Hematopoietic multipotent progenitor cell treated with erythropoietin and hydrocortisone succinate and interleukin-3 and kit ligand, for 15 days (in vitro differentiated cells): ENCODE data around the gene HYCC2.
"Not testable (repeated sequence)": the region's sequence is repeated elsewhere in the genome, so short reads cannot be mapped to it uniquely, and the experiment has no call there.

Source experiments
- DNase-seq: peaks from one replicate; pipeline ENCODE4 v3.0.0-alpha.2; 2015; ENCODE audit warnings: low spot score

Gene HYCC2

DNA sequence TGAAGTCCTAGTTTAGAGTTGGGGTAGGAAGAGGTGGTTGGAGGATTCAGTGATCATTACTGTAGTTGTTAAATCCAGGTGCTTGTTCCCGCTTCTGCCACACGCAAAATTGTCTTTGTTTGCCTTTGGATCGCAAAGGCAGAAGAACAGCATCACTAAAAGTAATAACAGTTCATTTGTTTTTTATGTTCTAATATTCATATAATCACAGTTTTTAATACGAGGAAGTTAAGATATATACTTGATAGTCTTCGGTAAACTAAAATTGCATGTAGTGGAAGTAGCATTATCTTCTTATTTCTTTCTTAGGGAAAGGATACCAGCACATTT is 695 bp upstream of the HYCC2 start:
- DNase-seq: no peak

GRCh38 chr2:201070948-201071478 is 458 bp downstream of the HYCC2 start:
- DNase-seq: peak; percentile 34

DNA sequence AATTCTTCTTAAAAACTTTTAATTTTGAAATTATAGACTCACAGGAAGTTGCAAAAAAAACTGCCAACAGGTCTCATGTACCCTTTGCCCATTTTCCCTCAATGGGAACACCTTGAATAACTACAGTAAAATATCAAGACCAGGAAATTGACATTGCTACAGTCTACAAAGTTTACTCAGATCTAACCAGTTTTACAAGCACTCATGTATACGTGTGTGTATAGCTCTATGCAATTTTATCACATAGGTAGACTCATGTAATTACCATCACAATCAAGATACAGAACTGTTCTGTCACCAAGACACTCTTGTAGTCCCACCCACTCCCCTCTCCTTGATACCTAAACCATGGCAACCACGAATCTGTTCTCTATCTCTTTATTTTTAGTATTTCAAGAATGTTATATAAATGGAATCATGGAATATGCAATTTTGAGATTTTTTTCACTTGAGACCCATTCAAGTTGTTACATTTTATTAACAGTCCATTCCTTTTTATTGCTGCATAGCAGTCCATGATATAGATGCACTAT is 6.6 kb downstream of the HYCC2 start:
- no peak for DNase-seq

- not testable (repeated sequence) for DNase-seq
Observed at GRCh38 chr2:201063516-201063915, 8.0 kb downstream of the HYCC2 start.

- DNase-seq: no peak
Observed at GRCh38 chr2:201059961-201060755, 11.3 kb downstream of the HYCC2 start.

GRCh38 chr2:201058914-201059313 is 12.6 kb downstream of the HYCC2 start:
- no peak for DNase-seq

- DNase-seq: no peak
Observed at GRCh38 chr2:201057715-201058248, 13.7 kb downstream of the HYCC2 start.

DNA sequence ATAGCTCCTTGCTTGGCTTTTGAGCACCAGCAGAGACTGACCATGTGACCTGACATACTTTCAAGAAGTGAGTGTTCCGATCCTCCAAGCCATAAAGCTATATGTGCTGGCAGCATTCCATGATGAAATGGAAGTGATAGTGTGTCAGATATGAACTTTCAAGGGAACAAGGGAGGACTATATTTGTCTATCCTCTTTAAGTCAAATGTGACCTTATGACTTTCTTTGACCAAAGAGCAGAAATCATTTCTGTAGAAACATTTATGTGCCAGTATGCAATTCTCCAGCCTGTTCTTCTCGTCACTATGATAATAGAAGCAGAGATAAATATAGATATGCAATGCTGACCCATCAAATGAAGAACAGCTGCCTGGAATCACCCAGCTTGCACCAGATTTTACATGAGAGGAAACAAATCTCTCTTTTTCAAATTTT is 14.4 kb downstream of the HYCC2 start:
- no peak for DNase-seq

- DNase-seq: no peak
Observed at GRCh38 chr2:201049455-201049854, 22.0 kb downstream of the HYCC2 start.

- no peak for DNase-seq
Observed at GRCh38 chr2:201046881-201047280, 24.6 kb downstream of the HYCC2 start.

DNA sequence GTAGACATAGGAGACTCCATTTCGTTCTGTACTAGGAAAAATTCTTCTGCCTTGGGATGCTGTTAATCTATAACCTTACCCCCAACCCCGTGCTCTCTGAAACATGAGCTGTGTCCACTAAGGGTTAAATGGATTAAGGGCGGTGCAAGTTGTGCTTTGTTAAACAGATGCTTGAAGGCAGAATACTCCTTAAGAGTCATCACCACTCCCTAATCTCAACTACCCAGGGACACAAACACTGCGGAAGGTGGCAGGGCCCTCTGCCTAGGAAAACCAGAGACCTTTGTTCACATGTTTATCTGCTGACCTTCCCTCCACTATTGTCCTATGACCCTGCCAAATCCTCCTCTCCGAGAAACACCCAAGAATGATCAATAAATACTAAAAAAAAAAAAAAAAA is 28.4 kb downstream of the HYCC2 start:
- DNase-seq: not testable (repeated sequence)

GRCh38 chr2:201042451-201042850 is 29.0 kb downstream of the HYCC2 start:
- DNase-seq: not testable (repeated sequence)

GRCh38 chr2:201040867-201041628 is 30.4 kb downstream of the HYCC2 start:
- no peak for DNase-seq

GRCh38 chr2:201038855-201039254 is 32.6 kb downstream of the HYCC2 start:
- DNase-seq: no peak

GRCh38 chr2:201038361-201038760 is 33.1 kb downstream of the HYCC2 start:
- DNase-seq: not testable (repeated sequence)

DNA sequence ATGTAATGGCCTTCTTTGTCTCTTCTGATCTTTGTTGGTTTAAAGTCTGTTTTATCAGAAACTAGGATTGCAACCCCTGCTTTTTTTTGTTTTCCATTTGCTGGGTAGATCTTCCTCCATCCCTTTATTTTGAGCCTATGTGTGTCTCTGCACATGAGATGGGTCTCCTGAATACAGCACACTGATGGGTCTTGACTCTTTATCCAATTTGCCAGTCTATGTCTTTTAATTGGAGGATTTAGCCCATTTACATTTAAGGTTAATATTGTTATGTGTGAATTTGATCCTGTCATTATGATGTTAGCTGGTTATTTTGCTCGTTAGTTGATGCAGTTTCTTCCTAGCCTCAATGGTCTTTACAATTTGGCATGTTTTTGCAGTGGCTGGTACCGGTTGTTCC is 37.1 kb downstream of the HYCC2 start:
- DNase-seq: not testable (repeated sequence)

DNA sequence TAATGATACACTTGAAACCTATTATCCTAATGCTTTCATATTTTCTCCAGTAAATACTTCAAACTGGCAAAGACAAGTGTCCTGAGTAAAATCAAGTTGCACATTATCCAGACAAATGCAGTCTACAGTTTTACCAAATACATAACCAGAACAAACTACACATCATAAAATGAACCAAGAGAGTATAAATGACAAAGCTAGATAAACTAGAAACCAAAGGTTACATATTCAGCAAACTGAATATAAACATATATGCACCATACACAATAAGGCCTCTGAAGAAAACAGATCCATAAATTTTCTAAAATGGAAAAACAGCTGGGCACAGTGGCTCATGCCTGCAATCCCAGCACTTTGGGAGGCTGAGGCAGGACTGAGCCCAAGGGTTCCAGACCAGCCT is 47.0 kb downstream of the HYCC2 start:
- no peak for DNase-seq

DNA sequence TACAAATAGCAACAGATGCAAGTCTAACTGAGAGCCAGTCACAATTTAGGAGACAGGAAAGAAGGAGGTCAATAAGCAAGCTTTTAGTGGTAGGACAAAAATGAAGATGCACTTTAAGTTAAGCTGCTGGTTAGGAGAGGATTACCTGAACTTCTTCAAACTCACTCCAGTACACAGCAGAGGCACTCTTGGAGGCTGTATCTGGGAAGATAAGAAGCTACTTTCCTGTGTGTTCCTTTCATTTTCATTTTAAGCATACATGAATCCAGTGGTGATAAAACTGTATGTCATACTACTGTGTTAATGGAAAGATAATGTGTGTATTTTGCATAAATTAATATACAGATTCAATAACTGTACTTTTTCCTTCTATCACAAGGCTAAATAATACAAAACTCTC is 49.6 kb downstream of the HYCC2 start:
- DNase-seq: peak; percentile 63
